ELR (cell line): ENCODE measurements around the gene SLC25A18.
A peak's percentile ranks its signal among the peaks of the same experiment; 100 is the strongest.

ENCODE experiments used
- DNase-seq: peaks from one replicate; pipeline ENCODE4 v3.0.0-alpha.2; 2015; ENCODE audit warnings: low read depth

SLC25A18 gene

GRCh38 chr22:17570851-17571631 lies 7.7 kb downstream of the SLC25A18 start:
- peak; percentile 76 for DNase-seq

GRCh38 chr22:17575151-17575550 lies 11.9 kb downstream of the SLC25A18 start:
- no peak for DNase-seq

- no peak for DNase-seq
These were observed 12.4 kb downstream of the SLC25A18 start for GRCh38 chr22:17575681-17576080.

- peak; percentile 97 for DNase-seq
These were observed 13.2 kb downstream of the SLC25A18 start for GRCh38 chr22:17576470-17576869.

GRCh38 chr22:17578136-17578754 lies 14.9 kb downstream of the SLC25A18 start:
- no peak for DNase-seq

GRCh38 chr22:17579535-17579981 lies 16.3 kb downstream of the SLC25A18 start:
- DNase-seq: no peak

- DNase-seq: no peak
These were observed 17.2 kb downstream of the SLC25A18 start for GRCh38 chr22:17580441-17581031.

DNA sequence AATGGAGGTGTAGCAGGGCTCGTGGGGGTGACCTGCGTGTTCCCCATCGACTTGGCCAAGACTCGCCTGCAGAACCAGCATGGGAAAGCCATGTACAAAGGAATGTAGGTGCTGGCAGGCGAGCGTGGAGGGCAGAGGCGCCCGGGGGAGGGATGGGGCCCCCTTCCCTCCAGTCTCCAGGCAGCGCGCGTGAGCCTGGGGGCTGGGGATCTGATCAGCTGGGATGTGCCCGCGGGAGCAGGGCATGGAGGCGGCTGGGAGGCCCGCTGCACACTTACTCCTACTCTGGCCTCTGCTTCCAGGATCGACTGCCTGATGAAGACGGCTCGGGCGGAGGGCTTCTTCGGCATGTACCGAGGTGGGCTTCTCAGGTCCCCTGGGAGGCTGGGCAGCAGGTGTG lies 17.8 kb downstream of the SLC25A18 start:
- no peak for DNase-seq

- DNase-seq: no peak
These were observed 18.3 kb downstream of the SLC25A18 start for GRCh38 chr22:17581631-17582030.

DNA sequence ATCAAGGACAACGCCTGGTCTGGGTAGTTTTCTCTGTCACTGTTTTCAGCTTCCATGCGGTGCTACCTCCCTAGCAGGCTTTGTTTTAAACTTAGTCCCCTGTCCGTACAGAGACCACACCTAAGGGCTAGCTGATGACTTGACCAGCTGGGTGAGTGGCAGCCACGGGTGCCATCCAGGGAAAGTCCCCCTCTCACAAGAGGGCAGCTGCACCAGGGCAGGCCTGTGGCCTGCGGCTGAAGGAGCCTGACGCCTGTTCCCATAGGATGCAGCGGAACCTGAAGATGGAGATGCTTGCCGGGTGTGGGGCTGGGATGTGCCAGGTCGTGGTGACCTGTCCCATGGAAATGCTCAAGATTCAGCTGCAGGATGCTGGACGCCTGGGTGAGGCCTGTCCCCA lies 19.9 kb downstream of the SLC25A18 start:
- DNase-seq: no peak

DNA sequence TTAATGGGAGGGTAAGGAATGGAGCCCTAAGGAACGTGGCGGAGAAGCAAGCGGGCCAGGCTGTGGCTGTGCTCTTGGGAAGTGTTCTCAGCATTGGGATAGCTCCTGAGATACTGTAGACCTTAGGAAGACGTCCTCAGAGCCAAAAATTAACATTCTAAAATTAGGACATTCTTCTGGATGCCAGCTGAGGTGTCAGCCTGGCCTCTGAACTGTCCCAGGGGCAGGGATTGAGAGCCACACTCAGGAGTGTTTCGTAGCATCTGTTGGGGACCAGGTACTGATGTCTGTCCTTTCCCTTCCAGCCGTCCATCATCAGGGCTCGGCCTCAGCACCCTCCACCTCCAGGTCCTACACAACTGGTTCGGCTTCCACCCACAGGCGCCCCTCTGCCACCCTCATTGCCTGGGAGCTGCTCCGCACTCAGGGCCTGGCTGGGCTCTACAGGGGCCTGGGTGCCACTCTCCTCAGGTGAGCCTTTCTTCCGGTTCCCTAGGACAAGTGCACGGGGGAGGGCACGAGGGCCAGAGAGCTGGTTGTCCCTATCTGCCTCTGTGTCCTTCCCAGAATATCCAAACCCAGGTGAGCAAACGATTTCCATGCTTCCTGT lies 23.6 kb downstream of the SLC25A18 start:
- DNase-seq: no peak

- no peak for DNase-seq
These were observed 24.3 kb downstream of the SLC25A18 start for GRCh38 chr22:17587629-17588028.

GRCh38 chr22:17588606-17589005 lies 25.3 kb downstream of the SLC25A18 start:
- no peak for DNase-seq

GRCh38 chr22:17589810-17590375 lies 26.6 kb downstream of the SLC25A18 start:
- no peak for DNase-seq

GRCh38 chr22:17590586-17590985 lies 27.3 kb downstream of the SLC25A18 start:
- no peak for DNase-seq

- no peak for DNase-seq
These were observed 28.9 kb downstream of the SLC25A18 start for GRCh38 chr22:17592201-17592600.

GRCh38 chr22:17596226-17596625 lies 32.9 kb downstream of the SLC25A18 start:
- DNase-seq: no peak

DNA sequence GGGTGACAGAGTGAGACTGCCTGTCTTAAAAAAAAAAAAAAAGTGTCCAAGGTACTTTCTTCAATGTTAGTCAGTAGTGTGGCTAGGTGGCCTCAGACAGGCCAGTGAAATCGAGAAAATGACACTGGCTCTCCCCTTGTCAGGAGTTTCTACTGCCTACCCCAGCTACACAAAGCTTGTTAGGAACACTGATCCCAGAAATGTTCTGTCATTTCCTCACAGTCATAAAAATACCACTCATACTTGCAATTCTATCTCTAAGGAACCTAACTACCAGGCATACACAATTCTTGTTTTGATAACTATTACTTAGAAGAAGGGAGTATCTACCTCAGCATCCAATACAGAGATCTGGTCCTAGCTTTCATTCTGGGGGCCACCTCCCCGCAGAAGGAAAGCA lies 33.9 kb downstream of the SLC25A18 start:
- no peak for DNase-seq

- DNase-seq: no peak
These were observed 35.0 kb downstream of the SLC25A18 start for GRCh38 chr22:17598318-17598717.

GRCh38 chr22:17601031-17601430 lies 37.7 kb downstream of the SLC25A18 start:
- DNase-seq: no peak

- no peak for DNase-seq
These were observed 40.4 kb downstream of the SLC25A18 start for GRCh38 chr22:17603668-17604067.

DNA sequence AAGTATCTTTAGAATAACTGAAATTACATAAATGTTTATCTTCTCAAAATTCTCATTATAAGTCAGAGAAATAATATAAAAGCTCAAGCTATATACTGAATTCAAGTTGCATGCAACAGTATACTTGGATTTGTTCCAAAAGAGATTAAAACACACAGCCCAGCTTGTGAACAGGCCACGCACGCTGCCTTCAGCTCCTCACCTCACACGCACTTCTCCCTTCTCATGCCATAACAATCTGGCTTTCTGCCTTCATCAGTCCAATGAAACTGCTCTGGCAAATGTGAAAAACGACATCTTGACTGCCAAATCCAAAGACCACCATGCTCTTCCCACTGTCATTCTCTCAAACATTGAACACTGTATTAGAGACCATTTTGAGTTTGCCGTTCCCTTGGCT lies 43.2 kb downstream of the SLC25A18 start:
- DNase-seq: no peak
